ENCODE measurements around the gene PSENEN.

DNA sequence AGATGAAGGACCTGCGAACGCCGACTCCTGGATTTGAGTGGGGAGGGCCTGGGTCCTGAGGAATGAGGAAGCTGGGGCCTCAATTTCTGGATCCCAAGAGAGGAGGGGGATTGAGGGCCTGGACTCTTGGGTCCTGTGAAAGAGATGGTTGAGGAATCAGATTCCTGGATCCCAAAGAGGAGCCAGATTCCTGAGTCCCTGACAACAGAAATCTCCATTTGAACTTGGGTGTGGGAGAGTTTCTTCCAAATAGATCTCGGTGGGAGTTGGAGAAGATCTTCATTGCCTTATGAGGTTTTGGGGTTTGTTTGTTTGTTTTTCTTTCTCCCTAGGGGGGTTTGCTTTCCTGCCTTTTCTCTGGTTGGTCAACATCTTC lies 624 bp downstream of the PSENEN start:
- TF ChIP-seq, protein P1, sequence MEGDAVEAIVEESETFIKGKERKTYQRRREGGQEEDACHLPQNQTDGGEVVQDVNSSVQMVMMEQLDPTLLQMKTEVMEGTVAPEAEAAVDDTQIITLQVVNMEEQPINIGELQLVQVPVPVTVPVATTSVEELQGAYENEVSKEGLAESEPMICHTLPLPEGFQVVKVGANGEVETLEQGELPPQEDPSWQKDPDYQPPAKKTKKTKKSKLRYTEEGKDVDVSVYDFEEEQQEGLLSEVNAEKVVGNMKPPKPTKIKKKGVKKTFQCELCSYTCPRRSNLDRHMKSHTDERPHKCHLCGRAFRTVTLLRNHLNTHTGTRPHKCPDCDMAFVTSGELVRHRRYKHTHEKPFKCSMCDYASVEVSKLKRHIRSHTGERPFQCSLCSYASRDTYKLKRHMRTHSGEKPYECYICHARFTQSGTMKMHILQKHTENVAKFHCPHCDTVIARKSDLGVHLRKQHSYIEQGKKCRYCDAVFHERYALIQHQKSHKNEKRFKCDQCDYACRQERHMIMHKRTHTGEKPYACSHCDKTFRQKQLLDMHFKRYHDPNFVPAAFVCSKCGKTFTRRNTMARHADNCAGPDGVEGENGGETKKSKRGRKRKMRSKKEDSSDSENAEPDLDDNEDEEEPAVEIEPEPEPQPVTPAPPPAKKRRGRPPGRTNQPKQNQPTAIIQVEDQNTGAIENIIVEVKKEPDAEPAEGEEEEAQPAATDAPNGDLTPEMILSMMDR (IDR thresholded peaks at IDR 0.05): no peak
- no peak for TF ChIP-seq POLR2AphosphoS5 (IDR thresholded peaks at IDR 0.05)
- TF ChIP-seq POLR2A (IDR thresholded peaks at IDR 0.05): no peak
